Fibroblast of skin of abdomen (primary cell): ENCODE results near the gene TGFBR3.

Experiments used
- DNase-seq: peaks from one replicate; pipeline ENCODE4 v3.0.0-alpha.2; 2013

TGFBR3 gene

GRCh38 chr1:91630803-91631202 is 255.1 kb downstream of the TGFBR3 start:
- no peak for DNase-seq
